Activated T-cell treated with anti-CD3 and anti-CD28 coated beads, Interleukin-2, amount 50 U/mL, for 1 hour (primary cell): ENCODE results near the gene ZFHX3.

Experiments
- DNase-seq: peaks from one replicate; pipeline ENCODE4 v3.0.0-alpha.2; 2020

Gene ZFHX3

GRCh38 chr16:72785171-72785570, 262.8 kb downstream of the ZFHX3 start:
- no peak for DNase-seq

GRCh38 chr16:72783716-72784318, 264.1 kb downstream of the ZFHX3 start:
- no peak for DNase-seq

GRCh38 chr16:72769876-72770275, 278.1 kb downstream of the ZFHX3 start:
- no peak for DNase-seq

- no peak for DNase-seq
Measured at GRCh38 chr16:72768591-72768990, 279.3 kb downstream of the ZFHX3 start.

GRCh38 chr16:72766506-72766905, 281.4 kb downstream of the ZFHX3 start:
- no peak for DNase-seq

GRCh38 chr16:72764015-72764654, 283.8 kb downstream of the ZFHX3 start:
- no peak for DNase-seq

GRCh38 chr16:72760581-72760980, 287.3 kb downstream of the ZFHX3 start:
- DNase-seq, result no peak

- no peak for DNase-seq
Measured at GRCh38 chr16:72753881-72754280, 294.0 kb downstream of the ZFHX3 start.

GRCh38 chr16:72752004-72752695, 295.8 kb downstream of the ZFHX3 start:
- DNase-seq, result no peak

- DNase-seq, result no peak
Measured at GRCh38 chr16:72751076-72751475, 296.9 kb downstream of the ZFHX3 start.

GRCh38 chr16:72749091-72749490, 298.8 kb downstream of the ZFHX3 start:
- DNase-seq, result no peak

GRCh38 chr16:72744076-72744793, 303.7 kb downstream of the ZFHX3 start:
- no peak for DNase-seq

GRCh38 chr16:72743011-72743761, 304.7 kb downstream of the ZFHX3 start:
- no peak for DNase-seq

GRCh38 chr16:72740347-72740746, 307.6 kb downstream of the ZFHX3 start:
- no peak for DNase-seq

- no peak for DNase-seq
Measured at GRCh38 chr16:72739577-72739976, 308.4 kb downstream of the ZFHX3 start.

GRCh38 chr16:72736074-72736473, 311.9 kb downstream of the ZFHX3 start:
- DNase-seq, result no peak
